ENCODE results near the gene PIK3R3. TPM values are rescaled to one million over a fixed set of nuclear protein-coding genes. Genes with fewer than 3 reads are reported as not detected.

The PIK3R3 gene
- polyA plus RNA-seq, 2 donors: 1.3 to 2.6 TPM

- WGBS, 2 donors: 75 to 78% methylated on average over 5 of the region's 5 CpGs
- no peak overlapping the region for H3K4me3 ChIP-seq (ENCODE audit: low read depth in 1 of 2, low read length in 2 of 2)
Measured at GRCh38 chr1:46003315-46003714, 129.1 kb downstream of the PIK3R3 start.

GRCh38 chr1:46002551-46003150, 129.8 kb downstream of the PIK3R3 start:
- Histone ChIP-seq H3K36me3 (ENCODE audit: control insufficient read depth in 2 of 2, insufficient read depth in 2 of 2, low read length in 1 of 2) (peaks cover 1 to 5% of the 10 kb centered on the region in 2 donors), H3K4me3 (ENCODE audit: low read depth in 1 of 2, low read length in 2 of 2) (no peak overlapping the region), H3K27ac (ENCODE audit: low read depth in 2 of 2, low read length in 1 of 2) (no peak overlapping the region), H3K9me3 (ENCODE audit: control insufficient read depth in 2 of 2, insufficient read depth in 1 of 2, low read depth in 1 of 2, low read length in 1 of 2) (no peaks in the 10 kb centered on the region), H3K27me3 (ENCODE audit: control insufficient read depth in 1 of 2, insufficient read depth in 2 of 2, low read length in 2 of 2) (no peaks in the 10 kb centered on the region), H3K4me1 (ENCODE audit: control insufficient read depth in 2 of 2, insufficient read depth in 2 of 2, low read length in 1 of 2) (peaks cover 0 to 2% of the 10 kb centered on the region in 2 donors)
- WGBS, 2 donors: 99 to 100% methylated on average over 3 of the region's 3 CpGs

More at GRCh38 chr1:46003315-46003714, 129.1 kb downstream of the PIK3R3 start:
- no peak overlapping the region for H3K27ac ChIP-seq (ENCODE audit: low read depth in 2 of 2, low read length in 1 of 2)
- H3K27me3 ChIP-seq (ENCODE audit: control insufficient read depth in 1 of 2, insufficient read depth in 2 of 2, low read length in 2 of 2): no peaks in the 10 kb centered on the region
- H3K4me1 ChIP-seq (ENCODE audit: control insufficient read depth in 2 of 2, insufficient read depth in 2 of 2, low read length in 1 of 2): peaks cover 0 to 2% of the 10 kb centered on the region in 2 donors
- peaks cover 3 to 5% of the 10 kb centered on the region in 2 donors for H3K36me3 ChIP-seq (ENCODE audit: control insufficient read depth in 2 of 2, insufficient read depth in 2 of 2, low read length in 1 of 2)
- H3K9me3 ChIP-seq (ENCODE audit: control insufficient read depth in 2 of 2, insufficient read depth in 1 of 2, low read depth in 1 of 2, low read length in 1 of 2): no peaks in the 10 kb centered on the region

- 63 to 81% methylated on average over 3 of the region's 3 CpGs for WGBS, 2 donors
- H3K4me3 ChIP-seq (ENCODE audit: low read depth in 1 of 2, low read length in 2 of 2): no peak overlapping the region
Measured at GRCh38 chr1:46001081-46001785, 131.2 kb downstream of the PIK3R3 start.

GRCh38 chr1:45999507-45999906, 132.9 kb downstream of the PIK3R3 start:
- H3K4me3 ChIP-seq (ENCODE audit: low read depth in 1 of 2, low read length in 2 of 2): no peak overlapping the region
- H3K27me3 ChIP-seq (ENCODE audit: control insufficient read depth in 1 of 2, insufficient read depth in 2 of 2, low read length in 2 of 2): no peaks in the 10 kb centered on the region
- no peaks in the 10 kb centered on the region for H3K9me3 ChIP-seq (ENCODE audit: control insufficient read depth in 2 of 2, insufficient read depth in 1 of 2, low read depth in 1 of 2, low read length in 1 of 2)
- no peaks in the 10 kb centered on the region for H3K36me3 ChIP-seq (ENCODE audit: control insufficient read depth in 2 of 2, insufficient read depth in 2 of 2, low read length in 1 of 2)
- 91 to 97% methylated on average over 2 of the region's 2 CpGs for WGBS, 2 donors
- H3K4me1 ChIP-seq (ENCODE audit: control insufficient read depth in 2 of 2, insufficient read depth in 2 of 2, low read length in 1 of 2): peaks cover 0 to 2% of the 10 kb centered on the region in 2 donors
- no peak overlapping the region for H3K27ac ChIP-seq (ENCODE audit: low read depth in 2 of 2, low read length in 1 of 2)

More at GRCh38 chr1:46001081-46001785, 131.2 kb downstream of the PIK3R3 start:
- Histone ChIP-seq H3K36me3 (ENCODE audit: control insufficient read depth in 2 of 2, insufficient read depth in 2 of 2, low read length in 1 of 2) (peaks cover 0 to 2% of the 10 kb centered on the region in 2 donors), H3K27ac (ENCODE audit: low read depth in 2 of 2, low read length in 1 of 2) (no peak overlapping the region), H3K27me3 (ENCODE audit: control insufficient read depth in 1 of 2, insufficient read depth in 2 of 2, low read length in 2 of 2) (no peaks in the 10 kb centered on the region), H3K9me3 (ENCODE audit: control insufficient read depth in 2 of 2, insufficient read depth in 1 of 2, low read depth in 1 of 2, low read length in 1 of 2) (no peaks in the 10 kb centered on the region), H3K4me1 (ENCODE audit: control insufficient read depth in 2 of 2, insufficient read depth in 2 of 2, low read length in 1 of 2) (peaks cover 0 to 2% of the 10 kb centered on the region in 2 donors)

GRCh38 chr1:45998020-45998617, 134.3 kb downstream of the PIK3R3 start:
- Histone ChIP-seq H3K4me1 (ENCODE audit: control insufficient read depth in 2 of 2, insufficient read depth in 2 of 2, low read length in 1 of 2) (no peaks in the 10 kb centered on the region), H3K27me3 (ENCODE audit: control insufficient read depth in 1 of 2, insufficient read depth in 2 of 2, low read length in 2 of 2) (no peaks in the 10 kb centered on the region), H3K9me3 (ENCODE audit: control insufficient read depth in 2 of 2, insufficient read depth in 1 of 2, low read depth in 1 of 2, low read length in 1 of 2) (no peaks in the 10 kb centered on the region), H3K27ac (ENCODE audit: low read depth in 2 of 2, low read length in 1 of 2) (no peak overlapping the region), H3K36me3 (ENCODE audit: control insufficient read depth in 2 of 2, insufficient read depth in 2 of 2, low read length in 1 of 2) (no peaks in the 10 kb centered on the region), H3K4me3 (ENCODE audit: low read depth in 1 of 2, low read length in 2 of 2) (no peak overlapping the region)
- WGBS, 2 donors: 68 to 69% methylated on average over 3 of the region's 3 CpGs

GRCh38 chr1:45995298-45995697, 137.1 kb downstream of the PIK3R3 start:
- H3K4me1 ChIP-seq (ENCODE audit: control insufficient read depth in 2 of 2, insufficient read depth in 2 of 2, low read length in 1 of 2): no peaks in the 10 kb centered on the region
- WGBS, 2 donors: 81 to 91% methylated on average over 8 of the region's 8 CpGs
- no peak overlapping the region for H3K4me3 ChIP-seq (ENCODE audit: low read depth in 1 of 2, low read length in 2 of 2)
- H3K27me3 ChIP-seq (ENCODE audit: control insufficient read depth in 1 of 2, insufficient read depth in 2 of 2, low read length in 2 of 2): no peaks in the 10 kb centered on the region
- H3K36me3 ChIP-seq (ENCODE audit: control insufficient read depth in 2 of 2, insufficient read depth in 2 of 2, low read length in 1 of 2): no peaks in the 10 kb centered on the region
- H3K9me3 ChIP-seq (ENCODE audit: control insufficient read depth in 2 of 2, insufficient read depth in 1 of 2, low read depth in 1 of 2, low read length in 1 of 2): no peaks in the 10 kb centered on the region
- no peak overlapping the region for H3K27ac ChIP-seq (ENCODE audit: low read depth in 2 of 2, low read length in 1 of 2)

GRCh38 chr1:45994423-45994822, 138.0 kb downstream of the PIK3R3 start:
- no peaks in the 10 kb centered on the region for H3K9me3 ChIP-seq (ENCODE audit: control insufficient read depth in 2 of 2, insufficient read depth in 1 of 2, low read depth in 1 of 2, low read length in 1 of 2)
- H3K4me1 ChIP-seq (ENCODE audit: control insufficient read depth in 2 of 2, insufficient read depth in 2 of 2, low read length in 1 of 2): no peaks in the 10 kb centered on the region
- no peaks in the 10 kb centered on the region for H3K27me3 ChIP-seq (ENCODE audit: control insufficient read depth in 1 of 2, insufficient read depth in 2 of 2, low read length in 2 of 2)
- H3K36me3 ChIP-seq (ENCODE audit: control insufficient read depth in 2 of 2, insufficient read depth in 2 of 2, low read length in 1 of 2): no peaks in the 10 kb centered on the region
- 93 to 97% methylated on average over 6 of the region's 6 CpGs for WGBS, 2 donors
- no peak overlapping the region for H3K27ac ChIP-seq (ENCODE audit: low read depth in 2 of 2, low read length in 1 of 2)
- H3K4me3 ChIP-seq (ENCODE audit: low read depth in 1 of 2, low read length in 2 of 2): no peak overlapping the region

Other genes starting within 250 kb of the PIK3R3 start
- gene TSPAN1, start 42.5 kb upstream of the PIK3R3 start, polyA plus RNA-seq: 1 to 10 TPM; 2.2 to 2.3 TPM
- gene P3R3URF, start 43.9 kb upstream of the PIK3R3 start, polyA plus RNA-seq: not detected
- 10 to 100 TPM; 17.1 to 17.2 TPM for gene POMGNT1, start 65.8 kb upstream of the PIK3R3 start, polyA plus RNA-seq
- 1 to 10 TPM; 1.6 to 1.7 TPM for gene LURAP1, start 70.7 kb upstream of the PIK3R3 start, polyA plus RNA-seq
- gene RAD54L, start 115.1 kb upstream of the PIK3R3 start, polyA plus RNA-seq: 1 to 10 TPM; 6.1 to 7.0 TPM
- gene LRRC41, start 171.0 kb upstream of the PIK3R3 start, polyA plus RNA-seq: 10 to 100 TPM; 17.4 to 32.1 TPM
- 100 to 1,000 TPM; 393 to 498 TPM for gene UQCRH, start 171.1 kb upstream of the PIK3R3 start, polyA plus RNA-seq
- 10 to 100 TPM in 1 of 2 donors, 1 to 10 TPM in 1; 6.6 to 12.5 TPM for gene NSUN4, start 208.2 kb upstream of the PIK3R3 start, polyA plus RNA-seq

Measured in esophagus (tissue), 2 donors.